ENCODE data around the gene CYP2W1.

DNA sequence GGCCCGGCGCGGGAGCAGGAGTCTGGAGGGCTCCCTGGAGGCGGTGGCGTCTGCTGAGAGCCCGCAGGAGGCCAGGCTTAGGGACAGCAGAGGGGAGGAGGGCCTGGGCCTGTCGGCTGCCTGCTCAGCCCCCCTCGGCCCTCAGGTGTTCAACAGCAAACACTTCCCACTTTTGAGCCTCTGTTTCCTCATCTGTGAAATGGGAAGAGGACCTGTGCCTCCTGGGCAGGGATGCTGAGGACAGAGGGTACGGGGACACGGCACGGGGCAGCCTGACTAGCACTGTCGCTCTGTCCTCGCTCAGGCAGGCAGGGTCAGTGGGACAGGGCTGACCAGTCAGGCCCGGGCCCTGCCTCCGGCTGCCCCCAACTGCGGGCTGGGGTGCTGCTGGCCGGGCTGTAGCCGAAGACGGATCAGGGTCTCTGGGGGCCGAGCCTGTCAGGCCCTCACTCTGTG, 663 bp downstream of the CYP2W1 start:
- TF ChIP-seq, protein P1, sequence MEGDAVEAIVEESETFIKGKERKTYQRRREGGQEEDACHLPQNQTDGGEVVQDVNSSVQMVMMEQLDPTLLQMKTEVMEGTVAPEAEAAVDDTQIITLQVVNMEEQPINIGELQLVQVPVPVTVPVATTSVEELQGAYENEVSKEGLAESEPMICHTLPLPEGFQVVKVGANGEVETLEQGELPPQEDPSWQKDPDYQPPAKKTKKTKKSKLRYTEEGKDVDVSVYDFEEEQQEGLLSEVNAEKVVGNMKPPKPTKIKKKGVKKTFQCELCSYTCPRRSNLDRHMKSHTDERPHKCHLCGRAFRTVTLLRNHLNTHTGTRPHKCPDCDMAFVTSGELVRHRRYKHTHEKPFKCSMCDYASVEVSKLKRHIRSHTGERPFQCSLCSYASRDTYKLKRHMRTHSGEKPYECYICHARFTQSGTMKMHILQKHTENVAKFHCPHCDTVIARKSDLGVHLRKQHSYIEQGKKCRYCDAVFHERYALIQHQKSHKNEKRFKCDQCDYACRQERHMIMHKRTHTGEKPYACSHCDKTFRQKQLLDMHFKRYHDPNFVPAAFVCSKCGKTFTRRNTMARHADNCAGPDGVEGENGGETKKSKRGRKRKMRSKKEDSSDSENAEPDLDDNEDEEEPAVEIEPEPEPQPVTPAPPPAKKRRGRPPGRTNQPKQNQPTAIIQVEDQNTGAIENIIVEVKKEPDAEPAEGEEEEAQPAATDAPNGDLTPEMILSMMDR (IDR thresholded peaks at IDR 0.05; ENCODE audit: insufficient read depth, low read depth, low read length) = no peak
- no peak for TF ChIP-seq EZH2 (IDR thresholded peaks at IDR 0.05; ENCODE audit: insufficient read depth, low read length)
